Testis (tissue), 2 donors: ENCODE data around the gene DGAT2.

ENCODE experiments used
- CTCF ChIP-seq, 3 experiments: fragments of 450-650 bp in 2 of 3; fragments of 200-600 bp in 1 of 3; sonication (generic) in 1 of 3; IDR thresholded peaks; one replicate each; pipeline ENCODE4 v1.5.1; 2016 to 2019; ENCODE audit warnings: antibody characterized with exemption in 3 of 3, mild to moderate bottlenecking in 2 of 3, moderate library complexity in 1 of 3
- POLR2A ChIP-seq: fragments of 450-650 bp; IDR thresholded peaks from one replicate; pipeline ENCODE4 v1.6.1; 2017; ENCODE audit warnings: antibody characterized with exemption, mild to moderate bottlenecking, moderate library complexity

- TF ChIP-seq CTCF (IDR thresholded peaks at IDR 0.05) (no peak), POLR2A (no peak)
Observed at GRCh38 chr11:75814363-75814676, 45.7 kb downstream of the DGAT2 start.
